ENCODE results near the gene INSYN2A. TPM values are rescaled to one million over a fixed set of nuclear protein-coding genes. Genes with fewer than 3 reads are reported as not detected.

INSYN2A gene
- total and polyA plus RNA-seq, 2 of the 13 experiments (the other 11 are each of a cell fraction or from before 2014, with no cell fraction given) = not detected

- intact Hi-C loops (cut with micrococcal nuclease; ENCODE audit: unreplicated experiment) = no loop called here
- TF ChIP-seq KLF16 (CRISPR knock-in tag; IDR thresholded peaks at IDR 0.05) = no peak
- TF ChIP-seq, protein P1, sequence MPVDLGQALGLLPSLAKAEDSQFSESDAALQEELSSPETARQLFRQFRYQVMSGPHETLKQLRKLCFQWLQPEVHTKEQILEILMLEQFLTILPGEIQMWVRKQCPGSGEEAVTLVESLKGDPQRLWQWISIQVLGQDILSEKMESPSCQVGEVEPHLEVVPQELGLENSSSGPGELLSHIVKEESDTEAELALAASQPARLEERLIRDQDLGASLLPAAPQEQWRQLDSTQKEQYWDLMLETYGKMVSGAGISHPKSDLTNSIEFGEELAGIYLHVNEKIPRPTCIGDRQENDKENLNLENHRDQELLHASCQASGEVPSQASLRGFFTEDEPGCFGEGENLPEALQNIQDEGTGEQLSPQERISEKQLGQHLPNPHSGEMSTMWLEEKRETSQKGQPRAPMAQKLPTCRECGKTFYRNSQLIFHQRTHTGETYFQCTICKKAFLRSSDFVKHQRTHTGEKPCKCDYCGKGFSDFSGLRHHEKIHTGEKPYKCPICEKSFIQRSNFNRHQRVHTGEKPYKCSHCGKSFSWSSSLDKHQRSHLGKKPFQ (CRISPR knock-in tag; IDR thresholded peaks at IDR 0.05; ENCODE audit: insufficient replicate concordance) = no peak
- no peak for TF ChIP-seq SOX13 (IDR thresholded peaks at IDR 0.05)
- TF ChIP-seq SOX13 (CRISPR knock-in tag; conservative IDR thresholded peaks at IDR 0.05 in 1 of 2, IDR thresholded peaks at IDR 0.05 in 1 of 2) = no peak
- no peak for TF ChIP-seq THAP9 (CRISPR knock-in tag; IDR thresholded peaks at IDR 0.05; ENCODE audit: borderline replicate concordance)
- TF ChIP-seq AGO1 (IDR thresholded peaks at IDR 0.05; ENCODE audit: low read depth, low read length, poor library complexity, severe bottlenecking) = no peak
- TF ChIP-seq, protein P2, sequence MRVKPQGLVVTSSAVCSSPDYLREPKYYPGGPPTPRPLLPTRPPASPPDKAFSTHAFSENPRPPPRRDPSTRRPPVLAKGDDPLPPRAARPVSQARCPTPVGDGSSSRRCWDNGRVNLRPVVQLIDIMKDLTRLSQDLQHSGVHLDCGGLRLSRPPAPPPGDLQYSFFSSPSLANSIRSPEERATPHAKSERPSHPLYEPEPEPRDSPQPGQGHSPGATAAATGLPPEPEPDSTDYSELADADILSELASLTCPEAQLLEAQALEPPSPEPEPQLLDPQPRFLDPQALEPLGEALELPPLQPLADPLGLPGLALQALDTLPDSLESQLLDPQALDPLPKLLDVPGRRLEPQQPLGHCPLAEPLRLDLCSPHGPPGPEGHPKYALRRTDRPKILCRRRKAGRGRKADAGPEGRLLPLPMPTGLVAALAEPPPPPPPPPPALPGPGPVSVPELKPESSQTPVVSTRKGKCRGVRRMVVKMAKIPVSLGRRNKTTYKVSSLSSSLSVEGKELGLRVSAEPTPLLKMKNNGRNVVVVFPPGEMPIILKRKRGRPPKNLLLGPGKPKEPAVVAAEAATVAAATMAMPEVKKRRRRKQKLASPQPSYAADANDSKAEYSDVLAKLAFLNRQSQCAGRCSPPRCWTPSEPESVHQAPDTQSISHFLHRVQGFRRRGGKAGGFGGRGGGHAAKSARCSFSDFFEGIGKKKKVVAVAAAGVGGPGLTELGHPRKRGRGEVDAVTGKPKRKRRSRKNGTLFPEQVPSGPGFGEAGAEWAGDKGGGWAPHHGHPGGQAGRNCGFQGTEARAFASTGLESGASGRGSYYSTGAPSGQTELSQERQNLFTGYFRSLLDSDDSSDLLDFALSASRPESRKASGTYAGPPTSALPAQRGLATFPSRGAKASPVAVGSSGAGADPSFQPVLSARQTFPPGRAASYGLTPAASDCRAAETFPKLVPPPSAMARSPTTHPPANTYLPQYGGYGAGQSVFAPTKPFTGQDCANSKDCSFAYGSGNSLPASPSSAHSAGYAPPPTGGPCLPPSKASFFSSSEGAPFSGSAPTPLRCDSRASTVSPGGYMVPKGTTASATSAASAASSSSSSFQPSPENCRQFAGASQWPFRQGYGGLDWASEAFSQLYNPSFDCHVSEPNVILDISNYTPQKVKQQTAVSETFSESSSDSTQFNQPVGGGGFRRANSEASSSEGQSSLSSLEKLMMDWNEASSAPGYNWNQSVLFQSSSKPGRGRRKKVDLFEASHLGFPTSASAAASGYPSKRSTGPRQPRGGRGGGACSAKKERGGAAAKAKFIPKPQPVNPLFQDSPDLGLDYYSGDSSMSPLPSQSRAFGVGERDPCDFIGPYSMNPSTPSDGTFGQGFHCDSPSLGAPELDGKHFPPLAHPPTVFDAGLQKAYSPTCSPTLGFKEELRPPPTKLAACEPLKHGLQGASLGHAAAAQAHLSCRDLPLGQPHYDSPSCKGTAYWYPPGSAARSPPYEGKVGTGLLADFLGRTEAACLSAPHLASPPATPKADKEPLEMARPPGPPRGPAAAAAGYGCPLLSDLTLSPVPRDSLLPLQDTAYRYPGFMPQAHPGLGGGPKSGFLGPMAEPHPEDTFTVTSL (CRISPR knock-in tag; IDR thresholded peaks at IDR 0.05; ENCODE audit: borderline replicate concordance) = no peak
- no peak for TF ChIP-seq ZFP36L1 (CRISPR knock-in tag; IDR thresholded peaks at IDR 0.05)
- no peak for TF ChIP-seq KLF15 (CRISPR knock-in tag; IDR thresholded peaks at IDR 0.05; ENCODE audit: borderline replicate concordance)
These were observed 4.3 kb upstream of the INSYN2A start for GRCh38 chr10:127200646-127201045.

More at GRCh38 chr10:127200646-127201045, 4.3 kb upstream of the INSYN2A start:
- no peaks in the 10 kb centered on the region for H3K9me3 ChIP-seq (ENCODE audit: low read length)
- H3K79me2 ChIP-seq (ENCODE audit: insufficient read depth, low read length) = no peaks in the 10 kb centered on the region
- H3K9ac ChIP-seq (ENCODE audit: insufficient read depth, low read depth, low read length) = no peak overlapping the region
- BruUV-seq (replicated peaks) = no TSS peak
- no peaks in the 10 kb centered on the region for H4K20me1 ChIP-seq (ENCODE audit: insufficient read depth, low read length)
- ATAC-seq = no peak
- H3K4me2 ChIP-seq (ENCODE audit: low read depth, low read length) = no peak overlapping the region
- H2AFZ ChIP-seq (ENCODE audit: low read length) = no peak overlapping the region
- 97% methylated on average over 8 of the region's 8 CpGs for WGBS (ENCODE audit: low lambda C conversion rate)
- POLR2A ChIA-PET = no interaction called here
- H3K36me3 ChIP-seq (replicated peaks in 1 of 2; ENCODE audit: control insufficient read depth in 1 of 2, insufficient read depth in 2 of 2, low read length in 2 of 2) = 0 out of 5 replicates have a peak, but pooled peaks cover 1 to 2% of the 10 kb centered on the region in 2 experiments
- in situ Hi-C loops (cut with HindIII; ENCODE audit: extremely low pct_ligation_motif_present, low pct_unique_long_range_greater_than_20kb) = no loop called here
- DNase-seq (ENCODE audit: low spot score) = no peak
- no peaks in the 10 kb centered on the region for H3K4me1 ChIP-seq (ENCODE audit: insufficient read depth, low read length)
- no peak for FAIRE-seq
- no peak overlapping the region for H3K4me3 ChIP-seq (replicated peaks in 1 of 3; ENCODE audit: insufficient read depth in 1 of 3, low read depth in 2 of 3, low read length in 3 of 3)
- CTCF ChIA-PET (ENCODE audit: low intra/inter-chr PET ratio, low total read pairs) = no interaction called here
- H3K27ac ChIP-seq (ENCODE audit: extremely low read length, insufficient read depth, low read length) = no peak overlapping the region
- no peaks in the 10 kb centered on the region for H3K27me3 ChIP-seq (ENCODE audit: control insufficient read depth in 1 of 2, insufficient read depth in 2 of 2, low read length in 2 of 2)

All from HepG2 (cell line).